ENCODE data around the gene PKP3.
"Not testable (repeated sequence)": the region's sequence is repeated elsewhere in the genome, so short reads cannot be mapped to it uniquely, and the experiment has no call there.

PKP3 gene

GRCh38 chr11:386483-386882 lies 7.5 kb upstream of the PKP3 start:
- no peak for DNase-seq (ENCODE audit: low read depth)
- H3K4me3 ChIP-seq (ENCODE audit: low read depth, low read length) = no peak overlapping the region
- no peak for TF ChIP-seq CTCF (IDR thresholded peaks at IDR 0.05; ENCODE audit: insufficient read depth, low read depth, low read length, missing control alignments)

- no peak for DNase-seq (ENCODE audit: low read depth)
- no peak for TF ChIP-seq CTCF (IDR thresholded peaks at IDR 0.05; ENCODE audit: insufficient read depth, low read depth, low read length, missing control alignments)
- no peak overlapping the region for H3K4me3 ChIP-seq (ENCODE audit: low read depth, low read length)
These were observed 6.7 kb upstream of the PKP3 start for GRCh38 chr11:387193-387793.

- not testable (repeated sequence) for DNase-seq (ENCODE audit: low read depth); H3K4me3 ChIP-seq (ENCODE audit: low read depth, low read length)
These were observed 4.6 kb upstream of the PKP3 start for GRCh38 chr11:389369-389768.

GRCh38 chr11:390175-390574 lies 3.8 kb upstream of the PKP3 start:
- no peak overlapping the region for H3K4me3 ChIP-seq (ENCODE audit: low read depth, low read length)

GRCh38 chr11:391117-392017 lies 2.6 kb upstream of the PKP3 start:
- no peak for TF ChIP-seq CTCF (IDR thresholded peaks at IDR 0.05; ENCODE audit: insufficient read depth, low read depth, low read length, missing control alignments)
- no peak overlapping the region for H3K4me3 ChIP-seq (ENCODE audit: low read depth, low read length)
- no peak for DNase-seq (ENCODE audit: low read depth)

More at GRCh38 chr11:390175-390574, 3.8 kb upstream of the PKP3 start:
- no peak for DNase-seq (ENCODE audit: low read depth)
- TF ChIP-seq CTCF (IDR thresholded peaks at IDR 0.05; ENCODE audit: insufficient read depth, low read depth, low read length, missing control alignments) = no peak

GRCh38 chr11:392102-392777 lies 1.8 kb upstream of the PKP3 start:
- TF ChIP-seq CTCF (IDR thresholded peaks at IDR 0.05; ENCODE audit: insufficient read depth, low read depth, low read length, missing control alignments) = no peak
- no peak for DNase-seq (ENCODE audit: low read depth)
- no peak overlapping the region for H3K4me3 ChIP-seq (ENCODE audit: low read depth, low read length)

Measured in GM12865 (cell line).